Spleen (tissue), 11 donors: ENCODE data around the gene RPS13. TPM values are rescaled to one million over a fixed set of nuclear protein-coding genes. Genes with fewer than 3 reads are reported as not detected.
"Not testable (repeated sequence)": the region's sequence is repeated elsewhere in the genome, so short reads cannot be mapped to it uniquely, and the experiment has no call there.

Source experiments
- DNase-seq: peaks from one replicate; pipeline ENCODE4 v3.0.0-alpha.2; 2020
- H3K27ac ChIP-seq, 8 donors: fragments of 200-600 bp; sonication (generic) in 7 of 8; 1 replicate in 4 of 8; 2 replicates in 4 of 8; pipeline versions ENCODE4 v1.5.0 to v1.8.0; 2016 to 2021; ENCODE audit warnings: inconsistent platforms in 4 of 8, mild to moderate bottlenecking in 4 of 8, moderate library complexity in 1 of 8
- H3K27me3 ChIP-seq, 7 donors: fragments of 200-600 bp; sonication (generic) in 6 of 7; replicated peaks in 1 of 7; 1 replicate in 4 of 7; 2 replicates in 3 of 7; pipeline versions ENCODE4 v1.5.0 to v1.8.0; 2016 to 2021; ENCODE audit warnings: inconsistent platforms in 3 of 7, mild to moderate bottlenecking in 1 of 7
- H3K36me3 ChIP-seq, 6 donors: fragments of 200-600 bp; sonication (generic) in 5 of 6; 1 replicate in 4 of 6; 2 replicates in 2 of 6; pipeline versions ENCODE4 v1.5.0 to v1.8.0; 2016 to 2021; ENCODE audit warnings: inconsistent platforms in 2 of 6
- H3K4me1 ChIP-seq, 6 donors: fragments of 200-600 bp; sonication (generic) in 5 of 6; 1 replicate in 3 of 6; 2 replicates in 3 of 6; pipeline versions ENCODE4 v1.5.0 to v1.8.0; 2016 to 2021; ENCODE audit warnings: inconsistent platforms in 3 of 6
- H3K4me3 ChIP-seq, 8 donors: fragments of 200-600 bp; sonication (generic) in 7 of 8; 1 replicate in 4 of 8; 2 replicates in 4 of 8; pipeline versions ENCODE4 v1.5.0 to v1.8.0; 2016 to 2021; ENCODE audit warnings: inconsistent platforms in 4 of 8, mild to moderate bottlenecking in 4 of 8, moderate library complexity in 2 of 8
- H3K9me3 ChIP-seq, 8 donors: fragments of 200-600 bp; sonication (generic) in 7 of 8; 1 replicate in 4 of 8; 2 replicates in 4 of 8; pipeline versions ENCODE4 v1.5.0 to v1.8.0; 2016 to 2021; ENCODE audit warnings: inconsistent platforms in 4 of 8
- POLR2A ChIP-seq, 3 donors: fragments of 450-650 bp; IDR thresholded peaks; one replicate each; pipeline ENCODE4 v1.5.1; 2017; ENCODE audit warnings: antibody characterized with exemption in 3 of 3, mild to moderate bottlenecking in 1 of 3
- POLR2AphosphoS5 ChIP-seq, 3 donors: sonication (generic); formaldehyde crosslinking; IDR thresholded peaks; one replicate each; pipeline ENCODE4 v1.5.1; 2017; ENCODE audit warnings: antibody characterized with exemption in 3 of 3
- WGBS, 5 donors: extraction: QIAGEN DNeasy Blood & Tissue Kit in 3 of 5; methylation state at CpG; one replicate each; pipeline versions ENCODE4 v1.1.5 to v1.1.7; 2013 to 2018; 5-methylcytosine and 5-hydroxymethylcytosine counted together
- intact Hi-C: fragments of 100-400 bp; cut with DNase I; formaldehyde crosslinking; loops from one replicate; pipeline ENCODE4 v1.15.0; 2023; ENCODE audit warnings: low total_unique reads
- polyA plus RNA-seq, 3 donors: library from polyadenylated mRNA; stranded (reverse); fragments of 200-250 nt; gene quantifications; one replicate each; pipeline ENCODE4 v1.2.1, GENCODE V29; 2013
- small RNA-seq, 4 donors: library from RNA; depleted of rRNA; stranded (forward); fragments of <200 nt; gene quantifications; one replicate each; pipeline ENCODE3, GENCODE V24; 2016
- total RNA-seq, 7 donors: library from RNA; depleted of rRNA in 3 of 7; stranded (reverse); fragments of >200 nt in 3 of 7; fragmentation: NEBNext Ultra II Directional in 4 of 7; extraction: Animal tissue kit (Norgen Biotek cat#: 25700) in 4 of 7; gene quantifications; one replicate each; pipeline versions ENCODE4 v1.1.0 to v1.2.1, GENCODE V29; 2016 to 2021
- TF ChIP-seq, protein P1 (sequence below), 11 experiments: fragments of 200-600 bp in 7 of 11; fragments of 450-650 bp in 4 of 11; sonication (generic) in 4 of 11; IDR thresholded peaks in 8 of 11; conservative IDR thresholded peaks in 3 of 11; 1 replicate in 7 of 11; 2 replicates in 4 of 11; pipeline versions ENCODE4 v1.4.0 to v1.8.0; 2016 to 2021; ENCODE audit warnings: antibody characterized with exemption in 11 of 11, inconsistent platforms in 4 of 11, mild to moderate bottlenecking in 1 of 11
- donor health status: healthy with polysubstance abuse.
- donor health status: DM: no; HTN: no; CAD: no; lungs with moderate emphysema.
- donor health status: DM: no; HTN: no; CAD: no.
- donor health status: Bipolar disorder and iron deficiency.
- donor health status: healthy.
- donor health status: DM: no; HTN: no; CAD: no.
- donor health status: DM: yes; HTN: yes; CAD: no.

RPS13 gene
- total and polyA plus RNA-seq, 10 donors, result 755 to 4,398 (median 1,164) TPM

- 78 to 92% (median 87%) methylated on average over 6 of the region's 6 CpGs for WGBS, 5 donors
- no peak for DNase-seq
- H3K36me3 ChIP-seq, result no peaks in the 10 kb centered on the region
These were observed 40.5 kb downstream of the RPS13 start for GRCh38 chr11:17036666-17037658.

DNA sequence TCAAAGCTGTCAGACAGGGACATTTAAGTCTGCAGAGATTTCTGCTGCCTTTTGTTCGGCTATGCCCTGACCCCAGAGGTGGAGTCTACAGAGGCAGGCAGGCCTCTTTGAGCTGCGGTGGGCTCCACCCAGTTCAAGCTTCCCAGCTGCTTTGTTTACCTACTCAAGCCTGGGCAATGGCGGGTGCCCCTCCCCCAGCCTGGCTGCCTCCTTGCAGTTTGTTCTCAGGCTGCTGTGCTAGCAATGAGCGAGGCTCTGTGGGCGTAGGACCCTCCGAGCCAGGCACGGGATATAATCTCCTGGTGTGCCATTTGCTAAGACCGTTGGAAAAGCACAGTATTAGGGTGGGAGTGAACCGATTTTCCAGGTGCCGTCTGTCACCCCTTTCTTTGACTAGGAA is 43.4 kb downstream of the RPS13 start:
- H3K27me3 ChIP-seq, H3K4me3 ChIP-seq, H3K36me3 ChIP-seq, DNase-seq, H3K27ac ChIP-seq, intact Hi-C loops, H3K4me1 ChIP-seq: not testable (repeated sequence)
- peaks cover 0 to 15% (median 3%) of the 10 kb centered on the region in 8 donors for H3K9me3 ChIP-seq
- WGBS, 5 donors, result 87 to 95% (median 94%) methylated on average over 7 to 10 of the region's 10 CpGs

More at GRCh38 chr11:17036666-17037658, 40.5 kb downstream of the RPS13 start:
- H3K27ac ChIP-seq, result no peak overlapping the region
- no peak overlapping the region for H3K4me3 ChIP-seq
- TF ChIP-seq POLR2AphosphoS5 (IDR thresholded peaks at IDR 0.05) (no peak), POLR2A (IDR thresholded peaks at IDR 0.05) (no peak)
- TF ChIP-seq, protein P1, sequence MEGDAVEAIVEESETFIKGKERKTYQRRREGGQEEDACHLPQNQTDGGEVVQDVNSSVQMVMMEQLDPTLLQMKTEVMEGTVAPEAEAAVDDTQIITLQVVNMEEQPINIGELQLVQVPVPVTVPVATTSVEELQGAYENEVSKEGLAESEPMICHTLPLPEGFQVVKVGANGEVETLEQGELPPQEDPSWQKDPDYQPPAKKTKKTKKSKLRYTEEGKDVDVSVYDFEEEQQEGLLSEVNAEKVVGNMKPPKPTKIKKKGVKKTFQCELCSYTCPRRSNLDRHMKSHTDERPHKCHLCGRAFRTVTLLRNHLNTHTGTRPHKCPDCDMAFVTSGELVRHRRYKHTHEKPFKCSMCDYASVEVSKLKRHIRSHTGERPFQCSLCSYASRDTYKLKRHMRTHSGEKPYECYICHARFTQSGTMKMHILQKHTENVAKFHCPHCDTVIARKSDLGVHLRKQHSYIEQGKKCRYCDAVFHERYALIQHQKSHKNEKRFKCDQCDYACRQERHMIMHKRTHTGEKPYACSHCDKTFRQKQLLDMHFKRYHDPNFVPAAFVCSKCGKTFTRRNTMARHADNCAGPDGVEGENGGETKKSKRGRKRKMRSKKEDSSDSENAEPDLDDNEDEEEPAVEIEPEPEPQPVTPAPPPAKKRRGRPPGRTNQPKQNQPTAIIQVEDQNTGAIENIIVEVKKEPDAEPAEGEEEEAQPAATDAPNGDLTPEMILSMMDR (IDR thresholded peaks at IDR 0.05 in 8 of 11, conservative IDR thresholded peaks at IDR 0.05 in 3 of 11), result no peak
- H3K9me3 ChIP-seq, result peaks cover 0 to 15% (median 3%) of the 10 kb centered on the region in 8 donors
- no peaks in the 10 kb centered on the region for H3K27me3 ChIP-seq
- intact Hi-C loops, result no loop called here
- no peaks in the 10 kb centered on the region for H3K4me1 ChIP-seq

DNA sequence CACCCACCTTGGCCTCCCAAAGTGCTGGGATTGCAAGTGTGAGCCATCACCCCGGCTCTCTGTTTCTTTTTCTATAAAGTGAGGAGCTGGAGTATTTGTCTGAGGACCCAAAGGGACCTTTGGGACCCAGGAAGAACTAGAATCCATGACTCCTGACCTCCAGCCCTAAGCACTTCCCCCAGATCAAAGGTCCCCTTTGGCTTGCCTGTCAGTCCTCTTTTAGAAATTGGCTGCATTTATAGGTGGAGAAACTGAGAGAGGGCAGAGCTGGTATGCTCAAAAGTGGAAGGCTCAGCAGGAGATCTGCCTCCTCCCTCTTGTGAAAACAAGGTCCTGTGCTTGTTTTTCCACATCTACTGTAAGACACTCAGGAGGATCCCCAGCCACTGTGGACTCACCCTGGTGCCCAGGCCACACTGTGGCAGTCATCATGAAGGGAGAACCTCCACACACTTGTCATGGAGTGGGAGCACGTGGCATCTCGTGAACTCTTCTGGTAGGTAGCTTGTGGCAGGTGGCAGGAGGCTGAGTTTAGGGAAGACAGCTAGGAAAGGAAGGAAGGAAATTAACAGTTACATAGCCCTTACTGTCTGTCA is 50.9 kb downstream of the RPS13 start:
- DNase-seq, result no peak
- intact Hi-C loops, result no loop called here
- TF ChIP-seq POLR2AphosphoS5 (IDR thresholded peaks at IDR 0.05), result no peak
- TF ChIP-seq, protein P1 (IDR thresholded peaks at IDR 0.05 in 8 of 11, conservative IDR thresholded peaks at IDR 0.05 in 3 of 11), result no peak
- TF ChIP-seq POLR2A (IDR thresholded peaks at IDR 0.05), result no peak
- no peaks in the 10 kb centered on the region for H3K9me3 ChIP-seq
- H3K27me3 ChIP-seq, result no peaks in the 10 kb centered on the region
- H3K27ac ChIP-seq, result no peak overlapping the region
- no peaks in the 10 kb centered on the region for H3K36me3 ChIP-seq
- 75 to 85% (median 83%) methylated on average over 3 of the region's 3 CpGs for WGBS, 5 donors
- H3K4me1 ChIP-seq, result no peaks in the 10 kb centered on the region
- no peak overlapping the region for H3K4me3 ChIP-seq

- WGBS, 5 donors, result 78 to 93% (median 84%) methylated on average over 2 of the region's 2 CpGs
- intact Hi-C loops, result no loop called here
- TF ChIP-seq POLR2AphosphoS5 (IDR thresholded peaks at IDR 0.05), result no peak
- TF ChIP-seq, protein P1 (IDR thresholded peaks at IDR 0.05 in 8 of 11, conservative IDR thresholded peaks at IDR 0.05 in 3 of 11), result no peak
- TF ChIP-seq POLR2A (IDR thresholded peaks at IDR 0.05), result no peak
These were observed 52.5 kb downstream of the RPS13 start for GRCh38 chr11:17024924-17025323.

More at GRCh38 chr11:17024924-17025323, 52.5 kb downstream of the RPS13 start:
- H3K36me3 ChIP-seq, result no peaks in the 10 kb centered on the region
- no peaks in the 10 kb centered on the region for H3K4me1 ChIP-seq
- no peak overlapping the region for H3K27ac ChIP-seq
- H3K4me3 ChIP-seq, result no peak overlapping the region
- H3K27me3 ChIP-seq, result no peaks in the 10 kb centered on the region
- DNase-seq, result no peak
- no peaks in the 10 kb centered on the region for H3K9me3 ChIP-seq

Small RNA genes within 50 kb of the gene (small RNA-seq; reads per million reads assigned to genes)
- gene RNU6-593P, result 0 to 0.35 (median 0.03) reads per million in 4 donors
- gene SNORD14A, result 11.2 to 26.5 (median 21.6) reads per million in 4 donors
- gene SNORD14B, result 0 reads per million in 4 donors

Other genes with a start within 250 kb of the RPS13 start
- 10 to 100 TPM in 2 of 7 donors, 1 to 10 TPM in 5; 3.7 to 12.8 (median 7.6) TPM for gene PLEKHA7, start 63.3 kb downstream of the RPS13 start, total RNA-seq
- gene PLEKHA7, start 63.3 kb downstream of the RPS13 start, polyA plus RNA-seq, result 1 to 10 TPM; 1.8 to 3.3 (median 2.0) TPM
- gene PIK3C2A, start 130.3 kb upstream of the RPS13 start, total RNA-seq, result 10 to 100 TPM; 45.2 to 79.3 (median 69.8) TPM
- gene PIK3C2A, start 130.3 kb upstream of the RPS13 start, polyA plus RNA-seq, result 1 to 10 TPM; 6.1 to 8.9 (median 6.1) TPM
- 10 to 100 TPM; 39.2 to 60.2 (median 51.9) TPM for gene NUCB2, start 199.1 kb upstream of the RPS13 start, total RNA-seq
- gene NUCB2, start 199.1 kb upstream of the RPS13 start, polyA plus RNA-seq, result 10 to 100 TPM; 15.6 to 33.1 (median 20.9) TPM